Measurements from ENCODE around the gene WHAMM.
"Not testable (repeated sequence)": the region's sequence is repeated elsewhere in the genome, so short reads cannot be mapped to it uniquely, and the experiment has no call there.

GRCh38 chr15:82865981-82866380, 56.6 kb downstream of the WHAMM start:
- TF ChIP-seq CTCF, POLR2AphosphoS5 (IDR thresholded peaks at IDR 0.05): not testable (repeated sequence)

Measured in prostate gland (tissue), 2 donors.